ENCODE data around the gene GPC6. TPM values are rescaled to one million over a fixed set of nuclear protein-coding genes. Genes with fewer than 3 reads are reported as not detected.

Gene GPC6
- total RNA-seq, 1 experiment from 2014 or later: 5.1 TPM

DNA sequence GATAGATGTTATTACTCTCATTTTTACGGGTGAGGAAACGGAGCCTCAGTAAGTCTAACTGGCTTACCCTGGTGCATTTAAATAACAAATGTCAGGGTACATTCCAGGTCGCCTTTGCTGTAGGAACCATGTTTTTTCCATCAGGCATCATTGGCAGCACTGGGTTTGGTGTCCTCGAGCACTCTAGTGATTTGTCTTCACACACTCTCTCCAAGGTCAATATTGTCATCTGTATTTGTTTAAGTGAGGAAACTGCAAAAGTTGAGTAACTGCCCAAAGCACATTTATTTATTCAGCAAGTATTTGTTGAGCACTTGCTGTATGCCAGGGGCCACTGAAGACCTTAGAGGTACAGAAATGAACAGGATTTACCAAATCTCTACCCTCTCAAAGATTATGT lies 1174.3 kb downstream of the GPC6 start:
- DNase-seq (ENCODE audit: low spot score): no peak

DNA sequence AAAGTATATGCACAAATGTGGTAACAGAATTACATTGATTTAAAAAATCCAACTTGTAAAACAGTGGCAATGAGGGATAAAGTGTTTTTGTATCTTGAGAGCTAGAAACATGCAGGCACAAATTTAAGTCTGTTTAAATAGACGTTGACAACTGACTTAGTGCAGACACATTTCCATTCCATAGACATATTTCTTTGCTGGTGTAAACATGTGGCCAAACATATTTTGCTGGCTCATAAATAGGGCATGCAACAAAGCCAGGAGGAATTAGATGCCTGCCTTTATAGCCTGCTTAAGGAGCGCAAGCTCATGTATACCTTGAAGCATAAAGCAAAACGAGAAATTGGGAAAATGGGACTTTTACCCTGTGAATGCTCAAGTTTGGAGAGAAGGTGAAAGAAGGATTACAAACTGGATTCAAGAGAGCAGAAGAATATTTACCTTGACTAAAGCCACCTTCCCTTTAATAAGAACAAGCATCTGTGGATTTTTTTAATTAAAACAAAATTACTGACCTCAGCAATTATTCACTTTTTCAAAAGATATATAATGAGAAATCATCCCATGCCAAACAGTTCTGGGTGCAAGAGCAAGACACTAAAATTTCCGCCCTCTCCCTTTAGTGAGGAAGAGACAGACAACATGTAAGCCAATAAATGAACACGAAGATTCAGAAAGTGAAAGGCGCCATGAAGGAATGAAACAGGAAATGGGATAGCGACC lies 1181.9 kb downstream of the GPC6 start:
- no peak for DNase-seq (ENCODE audit: low spot score)

DNA sequence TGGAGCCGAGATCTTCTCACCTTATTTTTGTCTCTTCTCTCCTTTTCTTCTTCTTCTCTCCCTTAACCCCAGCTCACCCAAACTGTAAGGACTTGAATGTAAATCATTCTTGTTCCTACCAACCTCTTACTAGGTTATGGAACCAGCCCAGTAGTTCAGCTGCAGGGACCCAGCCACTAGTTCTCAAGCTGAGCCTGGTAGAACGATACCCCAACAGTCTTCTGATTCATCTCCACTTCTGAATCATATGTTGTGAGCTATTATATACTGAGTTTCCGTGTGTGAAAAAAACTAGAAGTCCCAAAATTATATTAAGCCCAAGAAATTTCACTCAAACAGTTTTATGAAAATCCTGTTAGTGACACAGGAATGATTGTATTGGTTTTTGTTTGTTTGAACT lies 1185.1 kb downstream of the GPC6 start:
- DNase-seq (ENCODE audit: low spot score): no peak

DNA sequence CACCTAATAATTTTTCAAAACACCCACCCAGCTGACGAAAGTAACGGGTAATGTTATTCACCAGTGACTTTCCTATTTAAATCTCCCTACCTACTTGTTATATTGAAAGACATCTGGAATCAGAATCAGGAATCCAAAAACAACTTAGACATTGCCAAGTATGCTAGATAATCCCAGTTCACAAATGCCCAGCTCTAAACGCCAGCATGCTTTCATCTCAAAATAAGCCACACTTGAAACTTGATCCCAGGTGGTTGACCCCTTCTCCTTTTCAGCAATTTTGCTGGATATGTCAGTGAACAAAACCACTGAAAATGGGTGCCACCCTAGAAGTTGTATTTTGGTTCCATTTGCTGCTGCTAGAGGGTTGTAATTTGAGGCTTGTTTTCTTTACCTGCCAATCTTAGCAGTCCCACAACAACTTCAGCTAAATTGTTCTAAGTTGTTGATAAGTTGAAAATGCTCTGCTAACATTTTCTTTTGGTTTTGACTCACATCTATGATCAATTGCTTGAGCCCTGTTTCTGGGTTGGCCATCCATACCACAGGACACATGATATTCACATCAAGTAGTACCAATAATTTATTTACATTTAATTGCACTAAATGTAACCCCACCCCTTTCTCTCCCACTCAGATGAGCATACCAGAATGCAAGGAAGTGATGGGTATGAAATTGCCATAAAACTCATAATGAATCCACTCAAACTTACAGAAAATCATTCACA lies 1186.4 kb downstream of the GPC6 start:
- DNase-seq (ENCODE audit: low spot score): no peak

DNA sequence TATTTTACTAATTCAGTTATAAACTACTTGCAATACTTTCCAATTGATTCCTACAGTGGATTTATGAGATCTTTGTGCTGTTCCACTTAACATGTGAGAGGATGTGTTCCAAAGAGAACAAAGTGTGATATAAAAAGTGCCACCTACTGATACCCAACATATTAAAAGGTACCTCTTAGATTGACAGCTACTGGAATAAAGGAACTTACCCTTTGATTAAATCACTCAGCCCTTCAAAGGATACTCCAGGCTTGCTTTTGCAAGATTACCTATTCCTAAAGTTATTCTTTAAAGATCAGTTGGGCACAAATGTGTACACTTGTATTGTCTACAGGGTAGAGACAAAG lies 1187.0 kb downstream of the GPC6 start:
- no peak for DNase-seq (ENCODE audit: low spot score)

DNA sequence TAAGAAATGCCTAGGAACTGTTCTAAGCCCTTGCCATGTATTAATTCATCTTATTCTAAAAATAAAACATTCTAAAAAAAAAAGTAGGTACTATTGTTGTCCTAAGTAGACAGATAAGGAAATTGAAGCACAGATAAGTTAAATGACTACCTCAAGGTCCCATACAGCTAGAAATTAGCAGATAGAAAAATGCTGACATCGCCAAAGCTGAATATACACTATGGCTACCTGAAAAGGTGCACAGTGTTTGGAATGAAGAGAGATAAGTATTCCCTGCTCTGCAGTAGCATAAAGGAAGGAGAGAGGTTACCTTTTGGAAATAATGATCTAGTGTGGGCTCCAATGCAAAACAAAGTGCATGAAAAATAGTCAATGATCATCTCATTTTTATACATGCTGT lies 1187.5 kb downstream of the GPC6 start:
- DNase-seq (ENCODE audit: low spot score): no peak

DNA sequence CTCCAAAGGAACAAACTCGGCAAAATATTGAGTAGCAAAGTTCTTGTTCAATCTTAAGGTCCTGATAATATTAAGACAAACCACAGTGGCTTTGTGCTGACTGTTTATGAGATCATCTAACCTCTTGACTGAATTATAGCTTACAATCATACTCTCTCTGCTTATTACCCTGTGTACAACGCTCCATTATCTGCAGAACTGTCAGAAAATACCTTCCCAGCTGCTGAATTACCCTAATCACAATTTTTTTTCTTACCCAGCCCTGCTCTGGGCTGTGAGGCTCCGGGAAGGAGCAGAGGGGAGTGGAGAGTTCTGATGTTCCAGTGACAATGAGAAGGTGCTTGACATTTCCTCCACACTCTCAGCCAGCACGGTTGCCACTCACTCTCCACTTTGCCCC lies 1188.1 kb downstream of the GPC6 start:
- no peak for DNase-seq (ENCODE audit: low spot score)

DNA sequence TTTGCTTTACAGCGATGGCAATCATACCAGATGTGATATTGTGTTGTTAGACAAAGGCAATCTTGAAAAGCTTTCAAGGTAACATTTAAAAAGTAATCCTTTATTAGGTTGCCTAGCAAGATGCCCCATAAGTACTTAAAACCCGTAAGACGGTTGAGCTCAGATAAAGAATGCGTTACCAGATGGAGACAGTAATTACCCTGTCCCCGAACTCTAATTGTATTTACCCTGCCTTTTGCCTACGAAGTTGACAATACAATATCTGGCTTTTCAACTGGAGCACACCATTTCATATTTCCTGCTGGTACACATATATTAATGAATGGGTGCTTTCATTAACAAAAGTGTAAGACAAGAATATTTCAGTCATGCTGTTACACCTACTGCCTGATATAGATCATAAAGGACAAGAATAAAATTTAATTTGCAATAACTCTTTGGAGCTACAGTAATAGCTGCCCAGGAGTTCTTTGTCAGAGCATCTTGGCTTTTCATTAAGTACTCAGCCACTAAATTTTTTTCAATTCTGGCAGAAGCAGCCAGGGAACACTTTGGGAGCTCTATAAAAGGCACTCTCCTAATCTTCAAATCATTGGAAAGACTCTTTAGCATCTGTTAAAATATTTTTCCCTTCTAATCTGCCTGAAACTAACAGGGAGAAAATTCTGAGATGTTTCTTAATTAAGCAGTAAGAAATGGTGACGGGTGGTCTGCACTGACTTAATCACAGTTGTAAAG lies 1189.1 kb downstream of the GPC6 start:
- no peak for DNase-seq (ENCODE audit: low spot score)

DNA sequence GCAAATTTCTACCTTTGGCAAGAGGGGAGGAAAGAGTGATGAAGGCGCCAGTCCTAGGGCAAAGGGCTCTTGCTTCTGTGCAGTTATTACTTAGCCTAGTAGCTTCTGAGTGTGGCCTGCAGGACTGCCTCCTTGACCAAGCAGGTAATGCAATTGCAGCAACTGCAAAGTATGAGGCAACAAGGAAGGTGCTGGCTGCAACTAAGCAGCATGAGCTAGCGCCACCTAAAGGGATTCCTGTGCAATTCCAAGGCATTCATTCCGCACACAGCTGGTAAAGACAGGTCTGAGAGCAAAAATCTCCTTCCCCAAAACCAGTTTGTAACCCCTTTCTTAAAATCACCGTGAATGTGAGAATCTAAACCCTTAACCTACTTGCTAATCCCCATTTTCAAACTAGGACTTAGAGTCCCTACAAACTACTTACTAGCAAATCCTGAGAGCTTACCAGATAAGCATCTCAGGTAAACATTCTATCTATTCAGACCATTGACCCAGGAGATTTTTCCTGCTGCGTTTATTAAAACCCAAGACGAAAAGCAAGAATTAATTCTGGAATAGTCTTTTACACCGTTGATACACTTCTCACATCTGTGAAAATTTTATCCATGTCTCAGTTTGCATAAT lies 1190.0 kb downstream of the GPC6 start:
- peak; percentile 18 for DNase-seq (ENCODE audit: low spot score)

DNA sequence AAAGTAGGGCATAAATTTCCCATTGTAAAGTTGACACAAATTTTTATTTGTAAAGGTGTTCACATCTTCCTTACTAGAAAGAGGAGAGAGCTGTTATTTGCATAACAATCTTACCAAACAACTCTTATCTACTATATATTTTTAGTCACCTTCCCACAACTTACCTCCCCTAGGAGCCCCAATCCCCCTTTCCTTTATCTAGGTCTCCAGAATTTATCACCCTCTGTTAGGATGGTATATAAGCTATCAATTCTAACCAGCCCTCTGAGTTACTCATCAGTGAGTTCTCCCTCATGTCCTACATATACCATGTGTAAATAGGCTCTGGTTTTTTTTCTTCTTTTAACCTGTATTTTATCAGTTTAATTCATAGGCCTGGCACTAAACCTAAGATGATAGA lies 1190.7 kb downstream of the GPC6 start:
- no peak for DNase-seq (ENCODE audit: low spot score)

DNA sequence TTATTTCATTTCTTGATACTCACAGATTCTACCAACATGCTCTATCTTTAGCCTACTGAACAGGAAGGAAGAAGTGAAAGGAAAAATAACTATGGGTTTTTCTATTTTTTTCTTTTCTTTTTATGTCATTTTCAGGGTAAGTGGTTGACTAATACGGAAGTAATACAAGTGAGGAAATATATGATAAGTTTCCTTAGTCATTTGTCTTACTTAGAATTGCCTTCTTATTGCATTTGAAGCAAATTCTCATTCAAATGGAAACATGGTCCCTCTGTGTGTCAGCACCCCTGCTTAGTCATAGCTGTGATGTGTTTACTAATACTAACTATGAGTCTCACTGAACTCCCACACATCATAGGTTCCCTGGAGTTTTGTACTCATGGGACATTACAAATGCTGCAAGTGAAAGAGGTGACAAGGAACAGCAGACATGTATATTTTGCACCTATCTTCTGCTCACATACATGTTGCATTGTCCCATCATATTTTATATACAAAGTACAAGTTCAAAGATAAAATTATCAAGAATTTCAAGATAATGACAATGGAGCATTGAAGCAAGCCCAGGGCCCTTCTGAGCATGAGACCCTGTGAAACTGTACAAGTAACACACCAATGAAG lies 1192.8 kb downstream of the GPC6 start:
- DNase-seq (ENCODE audit: low spot score): peak; percentile 75

DNA sequence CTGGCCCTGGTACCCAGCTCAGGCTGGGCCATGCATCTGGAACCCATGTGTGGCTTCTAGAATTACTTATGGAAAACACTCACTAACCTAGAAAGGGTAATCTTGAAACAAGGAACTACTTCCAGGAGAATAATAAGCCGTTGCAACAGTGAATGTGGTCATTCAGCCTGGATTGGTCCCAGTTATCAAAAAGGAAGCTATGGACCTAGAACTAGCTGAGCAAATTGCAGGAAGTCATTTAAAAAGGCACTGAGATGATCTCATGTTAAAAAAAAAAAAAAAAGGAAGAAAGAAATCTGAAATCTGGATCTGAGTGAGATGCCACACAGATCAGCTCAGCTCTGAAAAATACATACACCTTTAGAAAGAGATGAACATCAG lies 1193.3 kb downstream of the GPC6 start:
- DNase-seq (ENCODE audit: low spot score): no peak

DNA sequence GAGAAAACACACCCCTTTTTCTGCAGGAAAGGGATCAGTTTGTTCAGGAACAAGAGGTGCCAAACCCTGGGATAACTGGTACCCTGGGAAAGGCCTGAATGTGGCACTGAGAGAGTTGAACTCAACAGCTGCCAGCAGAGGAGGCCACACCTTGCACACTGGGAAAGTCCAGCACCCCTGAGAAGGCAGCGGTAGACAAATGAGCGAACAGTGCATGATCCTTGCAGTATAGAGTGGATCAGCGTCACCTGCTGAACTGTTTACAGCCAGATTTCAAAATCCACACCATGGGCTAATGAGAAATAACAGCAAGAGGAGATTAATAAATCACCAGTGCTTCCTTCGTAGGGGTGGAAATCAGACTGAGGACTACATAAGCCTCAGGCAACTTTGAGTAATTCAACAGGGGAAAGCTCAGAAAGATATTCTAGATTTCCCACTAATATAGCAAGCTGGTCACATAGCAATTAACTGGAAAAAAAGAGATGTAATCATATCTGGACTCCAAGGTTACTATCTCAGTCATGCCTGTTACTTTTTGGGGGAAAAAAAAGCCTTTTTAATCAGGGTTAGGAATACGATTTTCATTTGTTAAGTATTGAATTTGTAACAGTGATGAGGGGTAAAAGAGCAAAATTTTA lies 1200.8 kb downstream of the GPC6 start:
- DNase-seq (ENCODE audit: low spot score): no peak

DNA sequence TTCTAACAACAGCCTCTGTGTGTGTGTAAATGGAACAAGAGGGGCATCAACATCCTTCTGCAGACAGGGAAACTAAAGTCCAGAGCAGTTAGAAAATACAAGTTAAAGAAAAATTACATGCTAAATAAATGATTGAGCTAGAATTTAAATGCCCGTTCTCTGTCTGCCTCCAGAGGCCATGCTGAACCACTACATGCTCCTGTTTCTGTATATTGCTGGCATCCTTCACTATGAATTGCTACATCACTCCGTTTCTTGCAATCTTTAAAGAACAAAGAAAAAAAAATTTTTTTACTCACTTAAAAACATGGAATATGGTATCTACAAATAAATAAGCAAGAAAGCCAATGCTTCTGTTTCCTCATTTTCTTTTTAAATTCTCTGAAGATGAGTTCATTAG lies 1205.0 kb downstream of the GPC6 start:
- no peak for DNase-seq (ENCODE audit: low spot score)

DNA sequence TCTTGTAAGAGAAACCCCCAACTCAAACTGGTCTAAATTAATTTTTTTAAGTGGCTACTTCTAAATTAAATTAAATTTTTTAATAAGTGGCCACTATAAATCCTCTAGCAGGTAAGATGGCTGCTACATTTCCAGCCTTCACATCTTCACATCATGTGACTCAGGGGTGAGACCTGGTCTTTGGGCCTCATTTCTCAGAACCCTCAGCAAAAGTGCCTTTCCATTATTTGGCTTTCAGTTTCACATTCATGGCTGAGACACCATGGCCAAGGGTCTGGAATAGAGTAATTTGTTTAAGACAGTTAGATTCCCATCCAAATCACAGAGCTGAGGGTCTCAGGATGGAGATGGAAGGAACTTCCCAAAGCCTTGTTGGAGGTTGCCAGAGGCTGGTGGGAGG lies 1205.4 kb downstream of the GPC6 start:
- no peak for DNase-seq (ENCODE audit: low spot score)

DNA sequence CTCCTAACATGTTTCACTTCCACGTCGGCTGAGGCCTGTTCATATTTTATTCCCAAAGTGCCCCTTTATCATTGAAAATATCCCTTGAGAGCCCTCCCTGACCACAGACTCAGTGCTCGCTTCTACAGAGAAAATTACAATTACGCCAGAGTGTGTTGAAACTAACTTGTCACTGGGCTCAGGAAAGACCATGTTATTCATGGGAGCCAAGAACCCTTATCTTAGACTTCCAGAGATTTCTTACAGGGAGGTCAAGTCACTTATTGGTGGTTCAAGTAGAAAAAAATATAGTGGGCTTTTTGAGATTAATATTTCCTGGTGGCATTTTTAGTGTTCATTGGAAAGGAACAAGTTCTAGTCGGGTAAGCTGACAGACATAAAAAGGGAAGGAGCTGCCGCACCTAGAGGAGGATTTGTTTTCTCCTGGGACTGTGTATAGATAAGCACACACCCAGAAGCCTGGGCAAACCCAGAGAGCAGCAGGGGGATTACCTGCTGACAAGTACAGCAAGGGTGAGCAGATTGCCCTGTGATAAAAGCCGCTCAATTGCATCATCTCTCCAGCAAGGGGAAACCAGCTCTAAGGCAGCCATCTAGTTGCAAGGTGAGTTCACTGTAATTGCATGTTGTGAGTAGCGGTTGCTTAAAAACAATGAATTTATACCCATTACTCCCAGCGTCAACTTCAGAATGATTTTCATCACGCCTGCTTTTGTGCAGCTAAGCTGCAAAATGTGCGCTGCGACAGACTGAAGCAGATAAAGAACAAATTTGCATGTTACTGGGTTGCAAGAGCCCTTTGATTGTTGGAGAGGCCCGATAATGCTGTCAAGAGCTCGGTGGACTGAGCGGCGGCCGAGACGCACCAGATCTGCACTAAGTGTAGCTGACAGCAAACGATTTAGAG lies 1206.7 kb downstream of the GPC6 start:
- no peak for DNase-seq (ENCODE audit: low spot score)

DNA sequence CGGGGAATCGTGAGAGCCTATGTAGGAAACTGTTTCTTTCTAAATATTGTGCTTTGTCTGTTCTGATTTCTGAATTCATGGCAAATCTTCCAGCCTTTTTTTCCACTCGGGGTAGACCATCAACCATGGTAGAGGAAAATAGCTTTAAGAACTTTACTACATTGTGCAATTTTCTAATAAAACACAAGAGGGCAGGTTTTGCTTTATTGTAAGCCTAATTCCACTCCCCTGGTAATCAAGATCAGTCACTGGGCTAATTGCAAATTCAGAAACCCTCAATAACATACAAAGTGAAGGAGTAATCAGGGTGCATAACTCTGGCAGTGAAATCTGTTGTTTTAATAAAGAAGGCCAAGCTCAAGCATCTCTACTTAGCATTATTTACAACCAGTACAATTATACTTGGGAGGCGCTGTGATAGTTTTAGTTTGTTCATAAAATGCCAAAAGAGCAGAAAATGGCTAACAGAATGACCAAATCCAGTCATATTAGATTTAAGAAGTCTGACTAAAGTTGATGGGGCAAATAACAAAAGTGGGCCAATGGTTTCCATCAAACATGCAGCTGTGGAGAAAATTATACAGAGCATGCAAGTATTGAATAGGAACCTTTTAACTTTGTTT lies 1209.1 kb downstream of the GPC6 start:
- peak; percentile 61 for DNase-seq (ENCODE audit: low spot score)

DNA sequence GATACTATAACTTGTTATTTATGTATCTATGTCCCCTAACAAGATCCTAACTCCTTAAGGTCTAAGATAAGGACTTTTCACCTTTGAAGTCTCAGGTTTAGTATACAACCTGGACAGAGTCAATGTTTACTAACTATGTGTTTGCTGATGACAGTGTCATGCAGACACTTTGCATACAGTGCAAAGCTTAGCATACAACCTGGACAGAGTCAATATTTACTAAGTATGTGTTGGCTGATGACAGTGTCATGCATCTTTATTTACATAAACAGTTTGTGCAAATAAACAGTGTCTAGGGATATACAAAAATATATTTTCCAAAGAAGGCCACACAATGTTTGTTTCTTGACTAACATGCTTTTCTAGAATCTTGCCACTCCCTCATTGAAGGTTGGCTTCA lies 1218.2 kb downstream of the GPC6 start:
- no peak for DNase-seq (ENCODE audit: low spot score)

DNA sequence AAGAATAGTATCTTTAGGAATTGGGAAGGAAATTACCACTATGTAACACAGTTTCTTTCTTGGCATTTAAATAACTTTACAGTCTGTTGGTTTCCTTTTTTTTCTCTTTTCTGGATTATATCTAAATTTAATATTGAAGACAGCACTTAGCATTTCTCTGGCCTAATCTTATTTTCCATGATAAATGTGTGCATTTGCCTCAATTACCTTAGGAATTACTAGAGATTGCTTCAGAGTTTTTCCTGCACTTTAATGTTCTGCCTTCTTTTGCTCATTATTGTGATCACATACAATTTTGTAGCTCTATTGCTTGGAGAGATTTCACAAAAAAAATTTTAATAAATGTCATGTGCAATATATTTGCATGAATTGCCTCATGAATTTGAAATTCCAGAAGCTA lies 1227.7 kb downstream of the GPC6 start:
- no peak for DNase-seq (ENCODE audit: low spot score)

DNA sequence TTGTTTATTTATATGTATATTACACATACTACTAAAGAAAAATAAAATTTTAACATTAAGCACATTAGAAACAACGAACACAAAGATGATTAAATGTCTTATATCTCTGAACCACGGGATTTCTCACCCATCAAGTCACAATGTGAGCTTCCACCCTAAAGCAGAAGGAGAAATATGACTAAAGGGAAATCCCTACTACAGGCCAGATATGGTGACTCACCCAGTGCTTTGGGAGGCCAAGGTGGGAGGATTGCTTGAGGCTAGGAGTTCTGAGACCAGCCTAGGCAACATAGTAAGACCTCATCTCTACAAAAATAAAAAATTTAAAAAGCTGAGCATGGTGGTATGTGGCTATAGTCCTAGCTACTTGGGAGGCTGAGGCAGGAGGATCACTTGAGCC lies 1228.3 kb downstream of the GPC6 start:
- DNase-seq (ENCODE audit: low spot score): peak; percentile 32

Measured in A172 (cell line).